ACC112 (cell line): ENCODE results near the gene GUCA1A.
"Not testable (repeated sequence)": the region's sequence is repeated elsewhere in the genome, so short reads cannot be mapped to it uniquely, and the experiment has no call there.

Experiments
- H2AFZ ChIP-seq: fragments of 200-600 bp; sonication (generic); one replicate; pipeline ENCODE4 v1.6.0; 2017; ENCODE audit warnings: antibody characterized with exemption, low read length; ENCODE audit not compliant: unreplicated experiment
- H3K27ac ChIP-seq: fragments of 200-600 bp; sonication (generic); 2 replicates; pipeline ENCODE4 v1.5.1; 2014; ENCODE audit warnings: low read depth, mild to moderate bottlenecking, antibody characterized with exemption, low read length, moderate library complexity
- H3K27me3 ChIP-seq: fragments of 200-600 bp; sonication (generic); 2 replicates; pipeline ENCODE4 v1.6.1; 2014; ENCODE audit warnings: mild to moderate bottlenecking, antibody characterized with exemption, low read length, moderate library complexity, mixed read lengths; ENCODE audit not compliant: insufficient read depth
- H3K36me3 ChIP-seq: fragments of 200-600 bp; sonication (generic); 2 replicates; pipeline ENCODE4 v1.6.1; 2016; ENCODE audit warnings: mild to moderate bottlenecking, antibody characterized with exemption, low read length, moderate library complexity, mixed read lengths; ENCODE audit not compliant: insufficient read depth
- H3K4me1 ChIP-seq: fragments of 200-600 bp; sonication (generic); one replicate; pipeline ENCODE4 v1.6.1; 2016; ENCODE audit warnings: low read length, mixed read lengths; ENCODE audit not compliant: insufficient read depth, unreplicated experiment, control insufficient read depth
- H3K4me3 ChIP-seq: fragments of 200-600 bp; sonication (generic); 2 replicates; pipeline ENCODE4 v1.5.1; 2014; ENCODE audit warnings: mild to moderate bottlenecking, low read depth, low read length
- H3K79me2 ChIP-seq: fragments of 200-600 bp; sonication (generic); one replicate; pipeline ENCODE4 v1.6.0; 2016; ENCODE audit warnings: low read length; ENCODE audit not compliant: control insufficient read depth, unreplicated experiment, insufficient read depth

GUCA1A gene

GRCh38 chr6:42195415-42195814, 22.3 kb downstream of the GUCA1A start:
- no peak overlapping the region for H2AFZ ChIP-seq
- no peak overlapping the region for H3K4me3 ChIP-seq
- no peak overlapping the region for H3K27ac ChIP-seq
- no peaks in the 10 kb centered on the region for H3K36me3 ChIP-seq
- no peaks in the 10 kb centered on the region for H3K79me2 ChIP-seq
- no peaks in the 10 kb centered on the region for H3K27me3 ChIP-seq
- H3K4me1 ChIP-seq, result peaks cover 28% of the 10 kb centered on the region

- H2AFZ ChIP-seq, result no peak overlapping the region
- 0 out of 2 replicates have a peak overlapping the region, but pooled peaks have one; percentile 13 for H3K27ac ChIP-seq
- H3K27me3 ChIP-seq, result no peaks in the 10 kb centered on the region
- peaks cover 31% of the 10 kb centered on the region for H3K4me1 ChIP-seq
- H3K4me3 ChIP-seq, result no peak overlapping the region
- H3K79me2 ChIP-seq, result no peaks in the 10 kb centered on the region
- H3K36me3 ChIP-seq, result no peaks in the 10 kb centered on the region
Observed at GRCh38 chr6:42197555-42198362, 24.6 kb downstream of the GUCA1A start.

GRCh38 chr6:42199106-42199981, 26.2 kb downstream of the GUCA1A start:
- no peaks in the 10 kb centered on the region for H3K27me3 ChIP-seq
- peak overlapping the region; percentile 39 for H3K27ac ChIP-seq
- H2AFZ ChIP-seq, result no peak overlapping the region
- no peaks in the 10 kb centered on the region for H3K79me2 ChIP-seq
- no peaks in the 10 kb centered on the region for H3K36me3 ChIP-seq
- peaks cover 32% of the 10 kb centered on the region for H3K4me1 ChIP-seq
- H3K4me3 ChIP-seq, result no peak overlapping the region

- Histone ChIP-seq H3K4me1 (peaks cover 37% of the 10 kb centered on the region), H3K79me2 (no peaks in the 10 kb centered on the region), H3K36me3 (no peaks in the 10 kb centered on the region), H3K27ac (peak overlapping the region; percentile 39), H2AFZ (no peak overlapping the region), H3K4me3 (no peak overlapping the region), H3K27me3 (no peaks in the 10 kb centered on the region)
Observed at GRCh38 chr6:42200035-42200434, 26.9 kb downstream of the GUCA1A start.

GRCh38 chr6:42201382-42201781, 28.2 kb downstream of the GUCA1A start:
- no peak overlapping the region for H2AFZ ChIP-seq
- H3K4me3 ChIP-seq, result no peak overlapping the region
- no peaks in the 10 kb centered on the region for H3K79me2 ChIP-seq
- H3K27ac ChIP-seq, result no peak overlapping the region
- 0 out of 2 replicates have a peak, but pooled peaks cover 3% of the 10 kb centered on the region for H3K36me3 ChIP-seq
- no peaks in the 10 kb centered on the region for H3K27me3 ChIP-seq
- H3K4me1 ChIP-seq, result peaks cover 37% of the 10 kb centered on the region

GRCh38 chr6:42202131-42202915, 29.2 kb downstream of the GUCA1A start:
- H3K4me3 ChIP-seq, H2AFZ ChIP-seq, H3K79me2 ChIP-seq, H3K27me3 ChIP-seq, H3K36me3 ChIP-seq, H3K27ac ChIP-seq: not testable (repeated sequence)
- peaks cover 36% of the 10 kb centered on the region for H3K4me1 ChIP-seq

- Histone ChIP-seq H2AFZ (no peak overlapping the region), H3K79me2 (no peaks in the 10 kb centered on the region), H3K36me3 (peaks cover 6% of the 10 kb centered on the region; the same call in 1 of the 2 replicates), H3K4me3 (no peak overlapping the region), H3K4me1 (peaks cover 27% of the 10 kb centered on the region), H3K27me3 (no peaks in the 10 kb centered on the region), H3K27ac (no peak overlapping the region)
Observed at GRCh38 chr6:42203183-42203582, 30.0 kb downstream of the GUCA1A start.

GRCh38 chr6:42204768-42205282, 31.7 kb downstream of the GUCA1A start:
- peaks cover 15% of the 10 kb centered on the region for H3K36me3 ChIP-seq
- peaks cover 18% of the 10 kb centered on the region for H3K4me1 ChIP-seq
- no peaks in the 10 kb centered on the region for H3K79me2 ChIP-seq
- no peak overlapping the region for H2AFZ ChIP-seq
- no peak overlapping the region for H3K27ac ChIP-seq
- H3K4me3 ChIP-seq, result no peak overlapping the region
- no peaks in the 10 kb centered on the region for H3K27me3 ChIP-seq

- H3K27ac ChIP-seq, H2AFZ ChIP-seq, H3K79me2 ChIP-seq, H3K4me3 ChIP-seq, H3K27me3 ChIP-seq: not testable (repeated sequence)
- Histone ChIP-seq H3K36me3 (peaks cover 33% of the 10 kb centered on the region), H3K4me1 (peaks cover 17% of the 10 kb centered on the region)
Observed at GRCh38 chr6:42207559-42207958, 34.4 kb downstream of the GUCA1A start.

- peaks cover 39% of the 10 kb centered on the region for H3K36me3 ChIP-seq
- H2AFZ ChIP-seq, result no peak overlapping the region
- H3K79me2 ChIP-seq, result peaks cover 13% of the 10 kb centered on the region
- H3K4me3 ChIP-seq, result no peak overlapping the region
- H3K4me1 ChIP-seq, result peaks cover 10% of the 10 kb centered on the region
- no peaks in the 10 kb centered on the region for H3K27me3 ChIP-seq
- 0 out of 2 replicates have a peak overlapping the region, but pooled peaks have one; percentile 20 for H3K27ac ChIP-seq
Observed at GRCh38 chr6:42210551-42210950, 37.4 kb downstream of the GUCA1A start.
